ENCODE data around the gene NINJ2.

The NINJ2 gene

GRCh38 chr12:685388-685787 lies 22.1 kb upstream of the NINJ2 start:
- peak; percentile 91 for DNase-seq (ENCODE audit: low read depth)
- no peak for TF ChIP-seq CTCF (IDR thresholded peaks at IDR 0.05; ENCODE audit: insufficient read depth, low read depth, low read length, missing control alignments)
- H3K4me3 ChIP-seq (ENCODE audit: low read depth, low read length), result no peak overlapping the region

- H3K4me3 ChIP-seq (ENCODE audit: low read depth, low read length), result no peak overlapping the region
- TF ChIP-seq CTCF (IDR thresholded peaks at IDR 0.05; ENCODE audit: insufficient read depth, low read depth, low read length, missing control alignments), result no peak
These were observed 21.2 kb upstream of the NINJ2 start for GRCh38 chr12:684416-684815.

GRCh38 chr12:681568-682256 lies 18.5 kb upstream of the NINJ2 start:
- peak; percentile 69 for DNase-seq (ENCODE audit: low read depth)
- no peak for TF ChIP-seq CTCF (IDR thresholded peaks at IDR 0.05; ENCODE audit: insufficient read depth, low read depth, low read length, missing control alignments)

More at GRCh38 chr12:684416-684815, 21.2 kb upstream of the NINJ2 start:
- no peak for DNase-seq (ENCODE audit: low read depth)

GRCh38 chr12:678747-679712 lies 15.8 kb upstream of the NINJ2 start:
- peak; percentile 70 for DNase-seq (ENCODE audit: low read depth)
- TF ChIP-seq CTCF (IDR thresholded peaks at IDR 0.05; ENCODE audit: insufficient read depth, low read depth, low read length, missing control alignments), result no peak
- peak overlapping the region; percentile 41 for H3K4me3 ChIP-seq (ENCODE audit: low read depth, low read length)

More at GRCh38 chr12:681568-682256, 18.5 kb upstream of the NINJ2 start:
- H3K4me3 ChIP-seq (ENCODE audit: low read depth, low read length), result peak overlapping the region; percentile 12

GRCh38 chr12:675562-675961 lies 12.3 kb upstream of the NINJ2 start:
- no peak overlapping the region; the same call in 1 of the 2 replicates for H3K4me3 ChIP-seq (ENCODE audit: low read depth, low read length)
- TF ChIP-seq CTCF (IDR thresholded peaks at IDR 0.05; ENCODE audit: insufficient read depth, low read depth, low read length, missing control alignments), result no peak
- DNase-seq (ENCODE audit: low read depth), result no peak

- TF ChIP-seq CTCF (IDR thresholded peaks at IDR 0.05; ENCODE audit: insufficient read depth, low read depth, low read length, missing control alignments), result no peak
- H3K4me3 ChIP-seq (ENCODE audit: low read depth, low read length), result peak overlapping the region; percentile 60
These were observed 11.1 kb upstream of the NINJ2 start for GRCh38 chr12:674272-674781.

More at GRCh38 chr12:674272-674781, 11.1 kb upstream of the NINJ2 start:
- DNase-seq (ENCODE audit: low read depth), result peak; percentile 98
